ENCODE measurements around the gene RPP14.

RPP14 gene

DNA sequence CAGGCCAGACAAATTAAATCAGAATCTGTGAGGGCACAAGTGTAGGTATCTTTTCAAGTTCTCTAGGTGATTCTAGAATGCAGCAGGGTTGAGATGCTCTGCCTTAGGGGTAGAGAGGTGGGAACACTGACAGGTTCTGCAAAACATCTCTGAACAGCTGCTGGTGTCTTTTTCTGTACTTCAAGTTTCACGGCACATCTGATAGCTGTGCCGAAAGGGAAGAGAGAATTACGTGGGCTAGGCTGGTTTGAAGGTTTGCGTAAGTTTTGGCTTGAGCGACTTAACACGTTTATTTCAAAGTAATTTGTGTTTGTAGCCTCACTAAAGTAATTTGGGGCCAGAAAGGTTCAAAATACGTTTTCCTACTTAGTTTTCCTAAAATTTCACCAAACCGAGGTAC lies 49.1 kb downstream of the RPP14 start:
- H3K4me3 ChIP-seq (ENCODE audit: low read depth, low read length) = no peak overlapping the region

DNA sequence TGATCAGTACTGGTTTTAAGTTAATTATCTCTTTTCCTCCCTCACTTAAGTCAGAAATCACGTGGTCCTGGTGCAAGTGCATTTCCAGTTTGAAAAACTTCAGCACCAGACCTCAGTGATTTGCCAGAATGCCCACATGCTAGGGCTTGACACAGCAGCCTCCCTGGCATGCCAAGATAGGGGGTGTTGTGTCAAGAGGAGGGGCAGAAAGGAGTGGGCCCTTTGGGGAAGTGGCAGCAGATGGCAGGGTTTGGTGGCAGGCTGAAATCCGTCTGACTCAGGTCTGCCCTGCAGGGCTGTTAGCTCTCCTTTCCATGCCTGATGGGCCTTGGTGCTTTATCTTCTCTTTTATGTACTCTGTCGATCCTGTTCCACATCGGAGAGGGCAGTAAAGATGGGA lies 50.0 kb downstream of the RPP14 start:
- H3K4me3 ChIP-seq (ENCODE audit: low read depth, low read length) = no peak overlapping the region

DNA sequence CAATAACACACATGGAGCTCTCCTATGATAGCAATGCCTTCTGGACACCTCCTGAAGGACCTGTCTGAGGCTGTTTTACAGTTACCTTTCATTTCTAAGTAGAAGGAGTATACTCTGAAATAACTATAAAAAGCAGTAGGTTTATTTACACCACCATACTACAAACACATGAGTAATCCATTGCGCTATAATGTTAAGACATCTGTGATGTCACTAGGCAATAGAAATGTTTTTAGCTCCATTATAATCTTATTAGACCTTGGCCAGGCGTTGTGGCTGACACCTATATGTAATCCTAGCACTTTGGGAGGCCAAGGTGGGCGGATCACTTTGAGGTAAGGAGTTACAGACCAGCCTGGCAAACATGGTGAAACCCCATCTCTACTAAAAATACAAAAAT lies 51.4 kb downstream of the RPP14 start:
- no peak overlapping the region for H3K4me3 ChIP-seq (ENCODE audit: low read depth, low read length)

DNA sequence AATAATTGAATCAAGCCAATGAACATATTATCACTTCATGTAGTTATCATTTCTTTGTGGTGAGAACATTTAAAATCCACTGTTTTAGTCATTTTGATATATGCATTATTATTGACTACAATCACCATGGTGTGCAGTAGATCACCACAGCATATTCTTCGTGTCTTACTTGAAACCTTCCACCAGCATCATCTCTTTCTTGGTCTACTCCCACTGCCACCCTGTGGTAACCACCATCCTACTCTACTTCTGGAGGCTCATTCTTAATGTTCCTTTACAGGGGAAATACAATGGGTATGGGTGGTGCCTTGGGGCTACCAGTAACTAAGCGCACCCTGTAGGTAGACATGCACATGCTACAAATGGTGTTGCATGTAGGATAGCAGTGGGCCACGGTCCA lies 52.0 kb downstream of the RPP14 start:
- H3K4me3 ChIP-seq (ENCODE audit: low read depth, low read length) = no peak overlapping the region

DNA sequence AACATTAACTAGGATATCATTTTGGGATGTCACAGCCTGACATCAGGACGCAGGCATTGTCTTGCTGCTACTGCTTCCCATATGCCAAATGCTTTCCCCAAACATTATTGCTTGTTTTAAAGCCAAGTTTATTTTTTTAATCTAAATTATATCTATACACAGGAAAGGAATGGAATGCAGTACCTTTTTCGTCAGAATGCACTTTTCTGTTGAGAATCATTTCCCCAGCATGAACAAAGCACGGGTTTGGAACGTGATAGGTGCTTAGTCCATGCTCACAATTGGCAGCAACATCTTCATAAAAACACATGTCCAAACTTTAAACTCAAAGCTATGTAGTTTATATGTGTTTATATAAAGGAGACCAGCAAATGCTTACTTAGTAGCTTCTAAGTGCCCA lies 52.8 kb downstream of the RPP14 start:
- no peak overlapping the region for H3K4me3 ChIP-seq (ENCODE audit: low read depth, low read length)

DNA sequence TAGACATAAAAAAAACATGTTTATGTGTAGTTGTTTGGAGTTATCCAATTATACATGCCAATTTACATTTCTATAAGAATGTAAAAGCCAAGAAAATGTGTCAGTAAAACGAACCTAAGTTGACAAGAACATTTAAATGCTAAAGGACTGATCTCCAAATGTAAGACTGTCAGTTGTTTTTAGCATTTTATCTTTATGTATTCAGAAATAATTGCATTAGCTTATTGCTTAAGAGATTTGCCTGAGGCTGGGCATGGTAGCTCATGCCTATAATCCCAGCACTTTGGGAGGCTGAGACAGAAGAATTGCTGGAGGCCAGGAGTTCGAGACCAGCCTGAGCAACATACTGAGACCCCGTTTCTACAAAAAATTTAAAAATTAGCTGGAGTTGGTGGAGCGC lies 53.6 kb downstream of the RPP14 start:
- H3K4me3 ChIP-seq (ENCODE audit: low read depth, low read length) = no peak overlapping the region

DNA sequence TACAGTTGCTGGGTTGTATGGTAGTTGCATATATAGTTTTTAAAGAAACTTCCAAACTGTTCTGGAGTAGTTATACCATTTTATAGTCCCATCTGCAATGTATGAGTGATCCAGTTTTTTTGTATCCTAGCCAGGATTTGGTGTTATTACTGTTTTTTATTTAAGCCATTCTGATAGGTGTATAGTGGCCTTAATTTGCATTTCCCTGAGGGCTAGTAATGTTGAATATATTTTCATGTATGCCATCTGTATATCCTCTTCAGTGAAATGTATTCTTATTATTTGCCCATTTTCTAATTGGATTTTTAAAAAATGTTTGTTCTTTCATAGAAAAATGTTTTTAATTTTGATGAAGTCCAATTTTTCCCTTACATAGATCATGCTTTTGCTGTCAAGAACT lies 55.8 kb downstream of the RPP14 start:
- H3K4me3 ChIP-seq (ENCODE audit: low read depth, low read length) = no peak overlapping the region

DNA sequence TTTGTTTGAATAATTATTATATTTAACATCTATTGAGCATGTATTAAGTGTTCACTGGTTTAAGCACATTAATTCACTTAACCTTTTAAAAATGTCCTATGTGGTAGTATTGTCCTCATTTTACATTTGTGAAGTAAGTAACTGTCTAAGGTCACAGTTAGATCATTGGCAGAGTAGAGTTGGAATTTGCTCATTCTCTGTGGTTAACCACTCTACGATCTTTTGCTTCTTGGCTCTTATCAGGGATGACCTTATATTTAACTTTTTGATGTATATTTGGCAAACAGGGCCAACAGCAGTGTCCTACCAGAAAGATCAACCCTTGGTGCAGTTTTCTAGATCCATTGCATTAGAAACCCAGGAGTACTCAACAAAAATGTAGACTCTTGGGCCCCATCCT lies 60.7 kb downstream of the RPP14 start:
- no peak overlapping the region for H3K4me3 ChIP-seq (ENCODE audit: low read depth, low read length)

DNA sequence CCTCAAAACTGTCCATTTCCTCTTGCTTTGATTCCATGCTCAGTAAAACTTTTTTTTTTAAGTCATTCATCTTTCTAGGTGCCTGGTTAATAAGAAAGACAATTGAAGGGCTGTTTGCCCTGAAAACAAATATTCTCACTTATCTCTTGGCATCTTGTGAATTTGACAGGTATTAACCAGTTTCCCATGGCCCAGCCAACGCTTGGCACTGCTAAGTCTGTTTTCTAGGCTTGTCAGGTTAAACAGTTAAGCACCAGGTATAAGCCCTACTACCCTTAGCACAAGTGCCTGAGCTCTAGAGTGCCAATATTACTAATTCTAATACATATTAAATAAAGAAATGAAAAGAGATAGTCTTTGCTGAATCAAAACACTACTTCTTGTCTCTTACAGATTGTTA lies 63.0 kb downstream of the RPP14 start:
- H3K4me3 ChIP-seq (ENCODE audit: low read depth, low read length) = no peak overlapping the region

Measured in iPS-11a (cell line).